ENCODE measurements around the gene GALNT10. TPM values are rescaled to one million over a fixed set of nuclear protein-coding genes. Genes with fewer than 3 reads are reported as not detected.

Gene GALNT10
- total and polyA plus RNA-seq, 2 of the 4 experiments (the other 2 are of a cell fraction), result 46.2 to 67.0 TPM

GRCh38 chr5:154286557-154286956, 96.0 kb downstream of the GALNT10 start:
- no peak for ATAC-seq (ENCODE audit: low read depth)
- Histone ChIP-seq H3K56ac (ENCODE audit: extremely low read depth, insufficient read depth, low read length) (no peak overlapping the region), H2AK5ac (ENCODE audit: low read depth, low read length) (peak overlapping the region; percentile 96), H3K23ac (ENCODE audit: low read depth, low read length) (peak overlapping the region; percentile 52; the same call in 1 of the 2 replicates), H3K18ac (ENCODE audit: low read depth, low read length) (peak overlapping the region; percentile 88), H3K4ac (ENCODE audit: low read depth, low read length) (peak overlapping the region; percentile 86), H3K4me3 (ENCODE audit: insufficient read depth, low read depth, low read length) (no peak overlapping the region), H3K27ac (ENCODE audit: insufficient read depth, low read length) (peak overlapping the region; percentile 83), H3K27me3 (ENCODE audit: control insufficient read depth, insufficient read depth, low read length) (no peaks in the 10 kb centered on the region), H3K9me1 (ENCODE audit: insufficient read depth, low read length) (peaks cover 19% of the 10 kb centered on the region), H4K5ac (ENCODE audit: low read depth, low read length) (peak overlapping the region; percentile 89), H3K9ac (ENCODE audit: low read depth, low read length) (no peak overlapping the region), H2BK120ac (ENCODE audit: low read depth, low read length) (peak overlapping the region; percentile 85), H4K8ac (ENCODE audit: low read depth in 2 of 2, low read length in 2 of 2) (peak overlapping the region; percentile 80 to 83), H4K91ac (ENCODE audit: insufficient read depth, low read depth, low read length) (peak overlapping the region; percentile 95), H2AK9ac (replicated peaks; ENCODE audit: low read depth, low read length, poor library complexity) (peak overlapping the region; percentile 43), H2BK5ac (ENCODE audit: low read depth, low read length, poor library complexity, severe bottlenecking) (peak overlapping the region; percentile 91), H4K20me1 (ENCODE audit: insufficient read depth, low read length) (0 out of 2 replicates have a peak, but pooled peaks cover 3% of the 10 kb centered on the region), H3K4me1 (ENCODE audit: control insufficient read depth, insufficient read depth, low read length) (peaks cover 18% of the 10 kb centered on the region), H3K14ac (replicated peaks; ENCODE audit: low read depth, low read length) (peak overlapping the region; percentile 82), H2BK20ac (ENCODE audit: low read depth, low read length) (peak overlapping the region; percentile 68), H2BK15ac (ENCODE audit: low read depth, low read length) (peak overlapping the region; percentile 97), H3K4me2 (ENCODE audit: low read depth, low read length) (peak overlapping the region; percentile 6), H3K36me3 (ENCODE audit: control insufficient read depth, insufficient read depth, low read length) (no peaks in the 10 kb centered on the region), H2AFZ (replicated peaks; ENCODE audit: low read length, poor library complexity) (no peak overlapping the region), H3K79me1 (ENCODE audit: low read depth in 1 of 2, low read length in 2 of 2) (peaks cover 30 to 74% of the 10 kb centered on the region in 2 experiments), H3K9me3 (ENCODE audit: control insufficient read depth, insufficient read depth, low read length) (no peaks in the 10 kb centered on the region)
- TF ChIP-seq BHLHE40 (IDR thresholded peaks at IDR 0.05; ENCODE audit: low read depth, low read length) (no peak), SMC3 (IDR thresholded peaks at IDR 0.05; ENCODE audit: low read depth, low read length) (no peak), MXI1 (IDR thresholded peaks at IDR 0.05; ENCODE audit: borderline replicate concordance, low read depth, low read length) (no peak), RAD21 (IDR thresholded peaks at IDR 0.05; ENCODE audit: low read length) (no peak), FOS (IDR thresholded peaks at IDR 0.05; ENCODE audit: low read depth, low read length) (no peak), MAZ (IDR thresholded peaks at IDR 0.05; ENCODE audit: borderline replicate concordance, low read depth, low read length) (no peak), CTCF (conservative IDR thresholded peaks at IDR 0.05; ENCODE audit: low read depth, low read length) (no peak), RFX5 (IDR thresholded peaks at IDR 0.05; ENCODE audit: low read depth, low read length) (no peak), RCOR1 (IDR thresholded peaks at IDR 0.05; ENCODE audit: insufficient replicate concordance, low read length) (no peak)
- TF ChIP-seq, protein P1, sequence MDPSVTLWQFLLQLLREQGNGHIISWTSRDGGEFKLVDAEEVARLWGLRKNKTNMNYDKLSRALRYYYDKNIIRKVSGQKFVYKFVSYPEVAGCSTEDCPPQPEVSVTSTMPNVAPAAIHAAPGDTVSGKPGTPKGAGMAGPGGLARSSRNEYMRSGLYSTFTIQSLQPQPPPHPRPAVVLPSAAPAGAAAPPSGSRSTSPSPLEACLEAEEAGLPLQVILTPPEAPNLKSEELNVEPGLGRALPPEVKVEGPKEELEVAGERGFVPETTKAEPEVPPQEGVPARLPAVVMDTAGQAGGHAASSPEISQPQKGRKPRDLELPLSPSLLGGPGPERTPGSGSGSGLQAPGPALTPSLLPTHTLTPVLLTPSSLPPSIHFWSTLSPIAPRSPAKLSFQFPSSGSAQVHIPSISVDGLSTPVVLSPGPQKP (IDR thresholded peaks at IDR 0.05; ENCODE audit: borderline replicate concordance, low read depth, low read length), result no peak
- TF ChIP-seq, protein P2, sequence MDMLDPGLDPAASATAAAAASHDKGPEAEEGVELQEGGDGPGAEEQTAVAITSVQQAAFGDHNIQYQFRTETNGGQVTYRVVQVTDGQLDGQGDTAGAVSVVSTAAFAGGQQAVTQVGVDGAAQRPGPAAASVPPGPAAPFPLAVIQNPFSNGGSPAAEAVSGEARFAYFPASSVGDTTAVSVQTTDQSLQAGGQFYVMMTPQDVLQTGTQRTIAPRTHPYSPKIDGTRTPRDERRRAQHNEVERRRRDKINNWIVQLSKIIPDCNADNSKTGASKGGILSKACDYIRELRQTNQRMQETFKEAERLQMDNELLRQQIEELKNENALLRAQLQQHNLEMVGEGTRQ (IDR thresholded peaks at IDR 0.05; ENCODE audit: low read depth, low read length), result no peak
- CTCF ChIA-PET, result interaction anchor here (1.4 kb wide), 1 partner anchor 89 kb away, joined by 5 read pairs; no protein-coding TSS in a partner anchor
- BruUV-seq (replicated peaks), result no TSS peak
- intact Hi-C loops (cut with micrococcal nuclease), result loop anchor here (2.0 to 5.0 kb wide), 2 partner anchors 81 to 90 kb away; no protein-coding TSS in a partner anchor
- in situ Hi-C loops (cut with MboI; ENCODE audit: low sequenced_read_pairs), result no loop called here
- dilution Hi-C loops (cut with HindIII; ENCODE audit: low sequenced_read_pairs, unreplicated experiment), result no loop called here
- DNase-seq, result no peak
- WGBS, 2 experiments (ENCODE audit: extremely low coverage in 2 of 2, insufficient read length in 1 of 2), result no CpG with 5 or more reads among the region's 3 CpGs
- POLR2A ChIA-PET (ENCODE audit: unreplicated experiment), result no interaction called here

Data from IMR-90 (cell line).